BJ (cell line): ENCODE measurements around the gene CTNND2. TPM values are rescaled to one million over a fixed set of nuclear protein-coding genes. Genes with fewer than 3 reads are reported as not detected.

Experiments
- CTCF ChIA-PET: fragments of 350-600 bp; formaldehyde crosslinking; extraction: SDS; loops from one replicate; lab custom pipeline; 2021; ENCODE audit warnings: antibody characterized with exemption, inconsistent platforms; lab: Yijun Ruan, JAX
- POLR2A ChIA-PET: fragments of 300-600 bp; sonication (Branson Sonifier 250); formaldehyde crosslinking; extraction: SDS; loops from one replicate; lab custom pipeline; 2021; ENCODE audit warnings: antibody characterized with exemption; lab: Charles Lee
- DNase-seq: peaks from one replicate; pipeline ENCODE4 v3.0.0-alpha.2; 2011; ENCODE audit warnings: low read depth
- H3K27me3 ChIP-seq: 2 replicates; pipeline ENCODE4 v1.6.0; 2011; ENCODE audit warnings: low read length; ENCODE audit not compliant: control insufficient read depth, insufficient read depth
- H3K36me3 ChIP-seq: 2 replicates; pipeline ENCODE4 v1.5.1; 2011; ENCODE audit warnings: low read length; ENCODE audit not compliant: control insufficient read depth, insufficient read depth
- H3K4me3 ChIP-seq: 2 replicates; pipeline ENCODE4 v1.5.1; 2011; ENCODE audit warnings: low read depth, mild to moderate bottlenecking, control low read depth, low read length
- CTCF ChIP-seq: IDR thresholded peaks from 2 replicates; pipeline ENCODE4 v1.5.1; 2011; ENCODE audit warnings: low read depth, mild to moderate bottlenecking, control low read depth, inconsistent platforms, low read length, moderate library complexity; ENCODE audit not compliant: insufficient read depth
- polyA plus RNA-seq: library from polyadenylated mRNA; depleted of rRNA; stranded (reverse); fragments of >200 nt; gene quantifications from 2 replicates; pipeline ENCODE4 v1.2.3, GENCODE V29; 2011

The CTNND2 gene
- polyA plus RNA-seq, 1 experiment, result not detected

GRCh38 chr5:11000515-11001353, 903.5 kb downstream of the CTNND2 start:
- POLR2A ChIA-PET, result no interaction called here
- no peak for DNase-seq
- H3K4me3 ChIP-seq, result no peak overlapping the region
- no peaks in the 10 kb centered on the region for H3K36me3 ChIP-seq
- CTCF ChIA-PET, result interaction anchor here (1.6 to 1.7 kb wide), 2 partner anchors 14 to 24 kb away, joined by 3 read pairs; no protein-coding TSS in a partner anchor
- no peak for TF ChIP-seq CTCF
- H3K27me3 ChIP-seq, result peaks cover 5% of the 10 kb centered on the region

GRCh38 chr5:10999714-11000113, 904.5 kb downstream of the CTNND2 start:
- H3K36me3 ChIP-seq, result no peaks in the 10 kb centered on the region
- ChIA-PET POLR2A (no interaction called here), CTCF (interaction anchor here (1.7 kb wide), 1 partner anchor 23 kb away, joined by 3 read pairs; no protein-coding TSS in a partner anchor)
- H3K4me3 ChIP-seq, result no peak overlapping the region
- peaks cover 3% of the 10 kb centered on the region; the same call in 1 of the 2 replicates for H3K27me3 ChIP-seq
- DNase-seq, result no peak
- TF ChIP-seq CTCF, result no peak

GRCh38 chr5:10995891-10996290, 908.4 kb downstream of the CTNND2 start:
- no peaks in the 10 kb centered on the region for H3K36me3 ChIP-seq
- DNase-seq, result no peak
- H3K4me3 ChIP-seq, result no peak overlapping the region
- peaks cover 5% of the 10 kb centered on the region for H3K27me3 ChIP-seq
- no peak for TF ChIP-seq CTCF
- POLR2A ChIA-PET, result no interaction called here
- CTCF ChIA-PET, result interaction anchor here (0.9 kb wide), 1 partner anchor 8 kb away, joined by 3 read pairs; no protein-coding TSS in a partner anchor

GRCh38 chr5:10994091-10994986, 909.9 kb downstream of the CTNND2 start:
- Histone ChIP-seq H3K27me3 (peaks cover 11% of the 10 kb centered on the region), H3K4me3 (no peak overlapping the region), H3K36me3 (no peaks in the 10 kb centered on the region)
- ChIA-PET CTCF (no interaction called here), POLR2A (no interaction called here)
- no peak for DNase-seq
- TF ChIP-seq CTCF, result no peak

DNA sequence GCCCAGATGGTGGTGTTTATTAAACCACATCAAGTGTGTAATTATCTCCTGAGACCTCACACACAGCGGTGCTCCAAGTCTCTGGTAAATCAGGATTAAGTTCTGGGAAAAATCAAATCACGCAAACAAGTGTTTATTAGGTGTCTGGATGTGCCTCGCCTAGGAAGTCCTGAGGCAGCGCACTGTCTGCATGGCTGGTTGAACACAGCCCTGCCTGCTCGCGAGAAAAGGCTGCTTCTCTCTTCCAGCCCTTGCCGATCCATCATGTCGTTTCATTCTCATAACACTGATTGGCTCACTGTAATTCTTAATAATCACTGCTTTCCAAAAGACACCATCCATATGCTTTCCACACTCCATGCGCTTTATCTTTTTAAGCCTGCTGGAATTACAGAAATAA, 913.6 kb downstream of the CTNND2 start:
- no peak for TF ChIP-seq CTCF
- no peaks in the 10 kb centered on the region for H3K36me3 ChIP-seq
- H3K27me3 ChIP-seq, result peaks cover 14% of the 10 kb centered on the region
- CTCF ChIA-PET, result no interaction called here
- no peak overlapping the region for H3K4me3 ChIP-seq
- POLR2A ChIA-PET, result no interaction called here
- DNase-seq, result no peak
